Suprapubic skin (tissue), 3 donors: Measurements from ENCODE around the gene DNAJA2.

Source experiments
- EP300 ChIP-seq: sonication (generic); formaldehyde crosslinking; IDR thresholded peaks from one replicate; pipeline ENCODE4 v1.6.1; 2017; ENCODE audit warnings: antibody characterized with exemption
- TF ChIP-seq, protein P1 (sequence below), 2 donors: fragments of 200-600 bp in 1 of 2; fragments of 450-650 bp in 1 of 2; sonication (generic) in 1 of 2; IDR thresholded peaks; one replicate each; pipeline ENCODE4 v1.5.1; 2016 to 2019; ENCODE audit warnings: antibody characterized with exemption in 2 of 2, mild to moderate bottlenecking in 1 of 2, moderate library complexity in 1 of 2

DNA sequence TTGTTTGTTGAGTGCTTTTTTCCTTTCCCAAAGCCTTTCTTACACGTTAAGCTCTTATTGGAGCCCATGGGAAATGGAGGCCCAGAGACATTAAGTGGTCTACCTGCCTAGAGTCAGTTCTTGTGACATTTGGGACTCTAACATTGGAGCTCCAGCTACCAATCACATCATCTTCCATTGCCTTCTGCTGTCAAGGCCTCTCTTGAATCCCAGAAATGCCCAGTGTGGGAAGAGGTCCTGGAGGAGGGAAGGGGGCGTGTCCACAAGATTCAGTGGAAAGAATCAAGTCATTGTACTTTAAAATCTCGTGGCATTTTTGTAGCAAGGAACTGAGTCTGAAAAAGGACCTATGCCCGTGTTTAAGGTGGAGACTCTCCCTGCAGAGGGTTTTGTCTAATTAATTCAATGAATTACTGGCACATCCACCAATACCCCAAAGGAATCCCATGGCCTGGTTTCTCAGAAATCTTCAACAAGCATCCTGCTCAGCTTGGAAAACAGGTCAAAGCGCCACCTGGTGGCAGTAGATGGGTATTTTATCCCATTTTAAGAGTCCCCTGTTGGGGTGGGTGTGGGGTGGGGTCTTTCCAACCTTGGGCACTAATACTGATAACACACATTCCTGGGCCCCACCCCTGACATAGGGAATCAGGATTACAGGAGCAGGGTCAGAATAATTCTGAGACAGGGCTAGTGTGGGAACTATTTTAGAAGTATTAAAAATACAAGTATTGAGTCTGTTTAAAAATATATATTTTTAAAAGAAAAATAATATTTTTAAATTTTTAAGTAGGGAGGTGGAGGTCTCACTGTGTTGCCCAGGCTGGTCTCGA is 64.7 kb downstream of the DNAJA2 start:
- TF ChIP-seq EP300 = no peak
- TF ChIP-seq, protein P1, sequence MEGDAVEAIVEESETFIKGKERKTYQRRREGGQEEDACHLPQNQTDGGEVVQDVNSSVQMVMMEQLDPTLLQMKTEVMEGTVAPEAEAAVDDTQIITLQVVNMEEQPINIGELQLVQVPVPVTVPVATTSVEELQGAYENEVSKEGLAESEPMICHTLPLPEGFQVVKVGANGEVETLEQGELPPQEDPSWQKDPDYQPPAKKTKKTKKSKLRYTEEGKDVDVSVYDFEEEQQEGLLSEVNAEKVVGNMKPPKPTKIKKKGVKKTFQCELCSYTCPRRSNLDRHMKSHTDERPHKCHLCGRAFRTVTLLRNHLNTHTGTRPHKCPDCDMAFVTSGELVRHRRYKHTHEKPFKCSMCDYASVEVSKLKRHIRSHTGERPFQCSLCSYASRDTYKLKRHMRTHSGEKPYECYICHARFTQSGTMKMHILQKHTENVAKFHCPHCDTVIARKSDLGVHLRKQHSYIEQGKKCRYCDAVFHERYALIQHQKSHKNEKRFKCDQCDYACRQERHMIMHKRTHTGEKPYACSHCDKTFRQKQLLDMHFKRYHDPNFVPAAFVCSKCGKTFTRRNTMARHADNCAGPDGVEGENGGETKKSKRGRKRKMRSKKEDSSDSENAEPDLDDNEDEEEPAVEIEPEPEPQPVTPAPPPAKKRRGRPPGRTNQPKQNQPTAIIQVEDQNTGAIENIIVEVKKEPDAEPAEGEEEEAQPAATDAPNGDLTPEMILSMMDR (IDR thresholded peaks at IDR 0.05) = peak; percentile 43 to 65
